Measurements from ENCODE around the gene HUS1B.

HUS1B gene

DNA sequence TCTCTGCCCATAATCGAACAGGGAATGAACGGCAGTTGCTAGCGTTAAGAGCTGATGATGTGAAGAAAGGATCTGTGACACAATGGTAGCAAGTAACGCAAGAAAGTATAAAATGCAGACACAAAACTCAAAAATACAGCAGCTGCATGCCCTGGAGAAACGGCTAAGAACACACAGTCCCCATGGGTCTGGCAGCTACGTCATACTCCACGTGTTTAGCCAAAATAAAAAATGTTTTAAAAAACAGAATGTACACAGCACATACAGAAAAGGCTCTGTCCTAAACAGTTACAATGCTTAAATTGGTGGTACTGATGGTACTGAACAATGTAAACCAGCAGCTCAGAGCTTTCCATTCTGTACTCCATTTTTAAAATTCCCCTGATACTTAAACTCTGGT lies 34.4 kb downstream of the HUS1B start:
- DNase-seq (ENCODE audit: low read depth in 2 of 2): no peak

DNA sequence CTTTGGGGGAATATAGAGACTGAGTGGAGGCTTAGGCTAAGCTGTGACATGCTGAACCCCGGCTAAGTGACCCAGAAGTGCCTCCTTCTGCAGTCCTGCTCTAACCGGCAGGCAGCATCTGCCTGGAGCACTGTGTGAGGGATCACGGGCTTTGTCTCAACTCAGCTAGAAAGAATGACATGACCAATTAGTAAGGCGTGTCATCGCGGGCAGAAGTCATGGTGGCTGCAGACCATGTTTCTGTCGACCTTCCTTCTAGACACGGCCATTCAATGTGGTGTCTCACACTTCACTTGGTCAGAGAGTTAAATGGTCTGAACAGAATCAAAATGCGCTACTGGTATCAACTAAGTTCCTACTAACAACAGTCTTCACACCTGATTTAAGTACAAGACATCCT lies 35.0 kb downstream of the HUS1B start:
- no peak for DNase-seq (ENCODE audit: low read depth in 2 of 2)

DNA sequence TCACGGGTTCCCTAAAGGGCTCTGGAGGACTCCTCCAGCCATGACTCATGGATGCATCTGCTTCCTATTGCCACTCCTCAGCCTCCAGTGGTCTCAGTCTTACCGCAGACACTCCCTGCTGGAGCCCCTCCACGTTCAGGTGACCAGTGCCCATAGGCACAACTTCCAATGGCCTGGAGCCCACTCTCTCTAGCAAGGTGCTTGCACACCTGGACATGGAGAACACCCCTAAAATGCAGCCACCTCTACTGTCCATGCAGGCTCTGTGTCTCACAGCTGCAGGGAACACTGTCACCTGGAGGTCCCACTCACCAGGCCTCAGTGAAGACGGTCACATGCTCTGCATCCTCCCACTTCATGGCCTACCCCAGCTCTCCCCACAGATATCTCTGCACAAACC lies 36.0 kb downstream of the HUS1B start:
- DNase-seq (ENCODE audit: low read depth in 2 of 2): no peak

DNA sequence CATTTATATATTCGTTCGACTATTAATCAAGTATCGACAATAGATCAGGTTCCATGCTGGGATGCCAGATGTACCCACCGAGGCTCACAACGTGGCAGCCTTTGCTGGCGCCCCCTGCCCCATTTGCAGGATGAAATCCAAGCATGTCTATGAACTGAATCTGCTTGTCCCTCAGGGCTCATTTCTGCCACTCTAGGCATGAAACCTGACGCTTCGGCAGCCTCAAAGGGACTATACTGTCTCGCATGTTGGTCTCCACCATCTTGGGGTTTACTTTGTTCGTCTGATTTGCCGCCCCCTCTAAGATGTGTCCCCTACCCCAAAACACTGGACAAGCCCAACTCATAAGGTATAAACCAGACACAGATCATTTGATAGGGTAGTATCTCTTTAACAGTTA lies 36.7 kb downstream of the HUS1B start:
- DNase-seq (ENCODE audit: low read depth in 2 of 2): no peak

DNA sequence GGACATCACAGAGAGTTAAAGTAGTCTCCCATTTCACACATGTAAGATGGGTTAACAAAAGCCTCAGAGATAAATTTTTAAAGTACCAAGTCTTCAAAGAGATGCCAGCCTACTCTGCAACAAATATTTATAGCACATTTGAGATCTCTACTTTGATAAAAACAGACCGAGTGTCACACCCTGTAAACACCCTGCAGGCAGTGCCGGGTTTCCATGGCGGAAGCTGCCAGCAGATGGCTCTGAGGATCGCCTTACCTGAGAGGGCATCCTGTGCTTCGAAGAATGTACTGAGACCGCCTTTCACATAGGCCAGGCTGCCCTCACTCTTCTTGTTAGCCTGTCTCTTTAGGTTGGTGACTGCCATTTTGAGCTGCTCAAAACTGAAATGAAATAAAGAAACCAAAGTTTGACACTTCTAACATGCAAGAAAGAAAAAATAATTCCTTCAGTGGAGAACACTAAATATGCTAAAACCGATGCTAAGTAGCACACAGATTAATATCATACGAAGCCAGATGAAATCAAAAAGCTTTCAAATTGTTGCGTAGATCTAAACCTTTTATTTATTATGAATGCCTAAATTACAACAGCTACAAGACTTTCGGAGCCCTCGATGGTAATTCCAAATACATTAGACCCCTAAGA lies 39.3 kb downstream of the HUS1B start:
- no peak for DNase-seq (ENCODE audit: low read depth in 2 of 2)

DNA sequence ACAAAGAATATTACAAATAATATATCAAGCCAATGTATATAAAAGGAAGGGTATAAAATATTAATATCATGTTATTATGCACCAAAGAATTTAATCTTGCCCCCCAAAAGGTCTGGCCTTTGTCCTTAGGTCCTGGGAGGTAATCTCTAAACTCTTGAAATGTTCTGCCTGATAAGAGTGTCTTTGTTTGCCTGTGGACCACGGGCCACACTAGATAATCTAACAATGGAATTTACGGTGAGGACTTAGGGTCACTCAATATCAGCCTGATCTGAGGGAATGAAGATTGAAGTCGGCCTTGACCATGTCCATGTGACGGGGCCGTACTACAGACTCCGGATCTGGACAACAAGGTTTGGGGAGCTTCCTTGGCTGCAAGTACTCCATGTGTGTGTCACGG lies 42.9 kb downstream of the HUS1B start:
- DNase-seq (ENCODE audit: low read depth in 2 of 2): no peak

DNA sequence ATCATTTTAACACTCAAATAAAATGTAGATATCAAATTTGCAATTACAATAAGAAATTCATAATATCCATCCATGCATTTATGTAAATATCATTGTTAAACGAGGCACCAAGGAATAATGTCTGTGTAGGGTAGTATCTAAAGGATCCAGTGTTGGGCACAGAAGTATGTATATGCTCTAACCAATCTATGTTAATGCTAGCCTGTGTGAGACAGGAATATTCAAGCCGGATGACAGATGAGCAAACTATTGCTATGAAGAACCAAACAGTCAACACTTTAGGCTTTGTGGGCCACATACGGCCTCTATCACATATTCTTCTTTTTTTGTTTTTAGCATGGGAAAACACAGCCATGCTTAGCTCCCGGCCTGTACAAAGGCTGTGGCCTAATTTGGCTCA lies 45.0 kb downstream of the HUS1B start:
- DNase-seq (ENCODE audit: low read depth in 2 of 2): no peak

DNA sequence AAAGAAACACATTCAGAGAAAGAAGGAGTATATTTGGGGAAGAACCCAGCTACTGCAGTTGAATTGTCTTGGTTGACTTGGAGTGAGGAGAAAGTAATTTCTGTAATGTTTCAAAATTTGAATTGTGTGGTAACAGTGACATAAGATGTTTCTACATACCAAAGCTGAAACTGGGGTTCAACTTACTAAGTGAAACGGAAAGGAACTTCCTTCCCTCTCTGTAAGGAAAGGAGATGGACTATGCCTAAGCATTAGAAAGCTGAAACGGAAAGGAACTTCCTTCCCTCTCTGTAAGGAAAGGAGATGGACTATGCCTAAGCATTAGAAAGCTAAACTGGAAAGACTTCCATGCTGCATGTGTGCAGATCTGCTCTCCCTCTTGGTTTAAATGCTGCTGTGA lies 46.0 kb downstream of the HUS1B start:
- DNase-seq (ENCODE audit: low read depth in 2 of 2): no peak

DNA sequence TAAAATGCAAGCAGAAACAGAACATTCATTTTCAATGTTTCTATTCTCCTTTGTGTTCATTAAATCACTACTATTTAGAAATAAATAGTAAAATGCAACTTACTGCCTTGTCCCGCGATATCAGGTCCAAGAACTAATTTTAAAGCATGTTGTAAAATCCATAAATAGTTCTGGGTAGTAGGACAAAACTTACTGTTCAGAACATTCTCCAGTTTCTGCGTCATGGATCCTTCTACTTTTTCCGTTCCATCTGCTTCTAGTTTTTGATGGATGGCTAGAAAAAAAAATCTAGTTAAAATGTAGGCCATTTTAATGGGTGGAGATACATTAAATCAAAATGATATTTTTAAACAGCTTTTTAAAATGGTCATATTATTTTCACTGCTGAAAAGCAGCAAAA lies 47.0 kb downstream of the HUS1B start:
- no peak for DNase-seq (ENCODE audit: low read depth in 2 of 2)

DNA sequence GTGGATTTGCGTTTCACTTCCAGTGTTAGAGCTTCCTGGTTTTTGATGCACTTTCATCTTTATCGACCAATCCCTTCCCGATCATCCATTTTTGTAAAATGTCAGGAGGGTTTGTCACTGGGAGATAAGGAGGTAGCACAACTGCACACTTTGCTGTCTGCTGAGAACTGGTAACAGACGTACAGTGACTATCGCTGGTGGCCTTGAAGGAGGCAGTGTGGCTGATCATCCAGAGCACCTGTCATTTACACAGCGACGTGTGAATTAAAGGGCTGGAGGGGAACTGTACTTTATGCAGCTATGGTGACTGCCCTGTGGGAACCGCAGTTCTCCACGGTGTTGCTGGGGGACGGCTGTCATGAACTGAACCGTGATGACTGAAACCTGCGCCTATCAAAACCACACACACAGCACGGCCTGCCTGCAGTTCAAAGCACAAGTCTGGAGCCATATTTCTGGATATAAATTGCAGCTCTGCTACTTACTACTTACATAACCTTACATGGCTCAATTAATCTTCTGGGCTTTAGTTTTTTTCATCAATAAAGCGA lies 50.0 kb downstream of the HUS1B start:
- DNase-seq (ENCODE audit: low read depth in 2 of 2): no peak

Data from activated CD8-positive, alpha-beta memory T cell treated with anti-CD3 and anti-CD28 coated beads for 4 hours (primary cell).